RCC 7860 (cell line): ENCODE results near the gene FJX1.

Experiments used
- DNase-seq: peaks from one replicate; pipeline ENCODE4 v3.0.0-alpha.2; 2015; ENCODE audit warnings: low spot score
- FAIRE-seq: peaks from 2 replicates; lab custom pipeline; 2012; peaks lifted over from hg19 to GRCh38; lab: Jason Lieb, UNC

Gene FJX1, protein sequence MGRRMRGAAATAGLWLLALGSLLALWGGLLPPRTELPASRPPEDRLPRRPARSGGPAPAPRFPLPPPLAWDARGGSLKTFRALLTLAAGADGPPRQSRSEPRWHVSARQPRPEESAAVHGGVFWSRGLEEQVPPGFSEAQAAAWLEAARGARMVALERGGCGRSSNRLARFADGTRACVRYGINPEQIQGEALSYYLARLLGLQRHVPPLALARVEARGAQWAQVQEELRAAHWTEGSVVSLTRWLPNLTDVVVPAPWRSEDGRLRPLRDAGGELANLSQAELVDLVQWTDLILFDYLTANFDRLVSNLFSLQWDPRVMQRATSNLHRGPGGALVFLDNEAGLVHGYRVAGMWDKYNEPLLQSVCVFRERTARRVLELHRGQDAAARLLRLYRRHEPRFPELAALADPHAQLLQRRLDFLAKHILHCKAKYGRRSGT

GRCh38 chr11:35617687-35618496 is at the start of gene FJX1:
FJX1 (plus strand) TSS chr11:35618460; CDS start chr11:35618637, 177 bp downstream.
- DNase-seq (peak; percentile 86), FAIRE-seq (peak; percentile 44)

- no peak for DNase-seq
- no peak for FAIRE-seq
Measured at GRCh38 chr11:35571696-35572095, 46.6 kb upstream of the FJX1 start.

GRCh38 chr11:35579557-35580396 is 38.5 kb upstream of the FJX1 start:
- DNase-seq (peak; percentile 58), FAIRE-seq (peak; percentile 66)

DNA sequence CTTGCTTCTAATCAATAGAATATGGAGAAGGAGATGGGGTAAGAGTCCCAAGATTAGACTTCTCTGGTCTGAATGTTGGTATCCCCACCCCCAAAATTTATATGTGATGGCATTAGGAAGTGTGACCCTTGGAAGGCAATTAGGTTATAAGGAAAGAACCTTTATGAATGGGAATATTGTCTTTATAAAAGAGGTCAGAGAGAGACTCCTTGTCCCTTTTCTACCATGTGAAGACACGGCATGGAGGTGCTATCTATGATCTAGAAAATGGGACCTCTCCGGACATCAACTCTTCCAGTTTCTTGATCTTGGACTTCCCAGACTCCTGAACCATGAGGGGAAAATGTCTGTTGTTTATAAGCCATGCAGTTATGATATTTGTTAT is 37.9 kb upstream of the FJX1 start:
- DNase-seq: no peak

DNA sequence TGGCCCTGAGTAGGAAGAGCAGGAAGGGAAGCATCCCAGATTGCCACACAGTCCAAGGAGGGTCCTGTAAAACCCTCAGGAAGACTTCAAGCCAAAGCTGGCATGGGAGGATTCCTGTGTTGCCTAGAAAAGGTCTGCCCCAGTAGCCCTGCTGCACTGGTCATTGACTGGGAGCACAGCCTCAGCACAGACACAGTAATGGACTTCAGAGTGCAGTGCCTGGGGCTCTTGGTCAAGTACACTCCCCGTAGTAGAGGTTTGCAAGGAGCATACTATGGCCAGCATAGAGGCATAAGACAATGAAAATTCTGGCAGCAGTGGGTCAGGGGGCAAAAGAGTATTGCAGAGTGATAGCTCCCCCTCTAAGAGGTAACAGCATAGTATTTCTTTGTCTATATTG is 36.2 kb upstream of the FJX1 start:
- no peak for FAIRE-seq
- DNase-seq: no peak

More for the DNA sequence above, 37.9 kb upstream of the FJX1 start:
- no peak for FAIRE-seq

DNA sequence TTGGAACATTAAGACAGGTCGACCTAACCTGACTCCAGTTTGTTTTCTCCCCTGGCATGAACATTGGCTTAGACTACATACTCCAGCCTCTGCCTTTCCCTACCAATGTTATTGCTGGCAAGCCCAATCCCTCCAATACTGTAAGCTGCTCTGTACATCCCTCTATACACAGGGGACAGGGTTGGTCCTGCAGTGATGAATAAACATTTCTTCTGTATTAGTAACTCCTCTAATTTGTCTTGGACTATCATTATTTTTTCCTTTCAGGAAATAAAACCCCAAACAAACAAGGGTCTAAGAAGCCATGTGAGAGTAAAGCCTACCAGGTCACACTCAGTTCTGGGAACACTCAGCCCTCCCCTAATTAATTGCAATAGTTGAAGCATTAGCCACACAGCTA is 35.1 kb upstream of the FJX1 start:
- FAIRE-seq (no peak), DNase-seq (no peak)

DNA sequence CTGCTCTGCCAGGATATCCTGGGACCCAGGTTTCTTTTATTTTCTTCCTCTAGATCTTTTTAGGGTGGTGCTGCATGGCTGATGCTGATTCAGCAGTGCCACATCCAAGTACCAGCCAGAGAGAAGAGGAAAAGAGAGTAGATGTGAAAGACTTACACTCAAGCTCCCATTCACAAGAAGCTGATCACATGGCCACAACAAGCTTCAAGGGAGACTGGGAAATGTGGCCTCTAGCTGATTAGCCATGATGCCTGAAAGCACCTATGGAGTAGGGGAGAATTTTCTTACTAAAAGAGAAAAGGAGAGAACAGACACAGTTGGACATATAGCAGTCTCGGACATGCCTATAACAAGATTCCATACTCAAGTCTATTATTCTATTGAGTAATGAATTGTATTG is 34.4 kb upstream of the FJX1 start:
- FAIRE-seq (no peak), DNase-seq (no peak)

- peak; percentile 15 for DNase-seq
- FAIRE-seq: no peak
Measured at GRCh38 chr11:35584321-35584720, 33.9 kb upstream of the FJX1 start.

DNA sequence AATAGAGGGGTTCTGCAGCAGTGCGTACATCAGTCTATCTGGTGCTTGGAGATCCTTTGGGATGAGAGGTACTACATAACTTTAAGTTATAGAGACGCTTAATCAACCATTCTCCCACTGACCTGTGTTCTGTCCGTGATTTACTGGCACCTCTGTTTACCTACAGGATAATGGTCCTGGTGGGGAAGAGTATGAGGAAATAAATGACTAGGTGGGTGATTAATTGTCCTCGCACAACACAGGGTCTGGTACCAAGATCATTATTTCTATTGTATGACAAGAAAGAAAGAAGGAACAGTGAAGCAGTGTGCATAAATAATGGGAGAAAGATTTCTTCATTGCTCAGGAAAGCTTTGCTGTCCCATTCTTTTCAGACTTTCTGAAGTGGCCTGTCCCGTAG is 32.8 kb upstream of the FJX1 start:
- no peak for FAIRE-seq
- DNase-seq: no peak

GRCh38 chr11:35586222-35586621 is 32.0 kb upstream of the FJX1 start:
- DNase-seq: no peak
- no peak for FAIRE-seq

DNA sequence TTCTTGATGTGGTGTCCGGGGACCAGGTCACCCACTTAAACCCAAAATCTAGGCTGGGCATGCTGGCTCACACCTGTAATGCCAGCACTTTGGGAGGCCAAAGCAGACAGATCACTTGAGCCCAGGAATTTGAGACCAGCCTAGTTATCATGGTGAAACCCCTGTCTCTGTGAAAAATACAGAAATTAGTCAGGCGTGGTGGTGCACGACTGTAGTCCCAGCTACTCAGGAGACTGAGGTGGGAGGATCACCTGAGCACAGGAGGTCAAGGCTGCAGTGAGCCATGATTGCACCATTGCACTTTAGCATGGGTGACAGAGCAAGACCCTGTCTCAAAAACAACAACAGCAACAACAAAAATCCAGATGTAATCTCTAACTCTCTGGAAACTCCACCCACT is 30.3 kb upstream of the FJX1 start:
- no peak for FAIRE-seq
- no peak for DNase-seq

GRCh38 chr11:35588627-35589026 is 29.6 kb upstream of the FJX1 start:
- DNase-seq: no peak
- no peak for FAIRE-seq

DNA sequence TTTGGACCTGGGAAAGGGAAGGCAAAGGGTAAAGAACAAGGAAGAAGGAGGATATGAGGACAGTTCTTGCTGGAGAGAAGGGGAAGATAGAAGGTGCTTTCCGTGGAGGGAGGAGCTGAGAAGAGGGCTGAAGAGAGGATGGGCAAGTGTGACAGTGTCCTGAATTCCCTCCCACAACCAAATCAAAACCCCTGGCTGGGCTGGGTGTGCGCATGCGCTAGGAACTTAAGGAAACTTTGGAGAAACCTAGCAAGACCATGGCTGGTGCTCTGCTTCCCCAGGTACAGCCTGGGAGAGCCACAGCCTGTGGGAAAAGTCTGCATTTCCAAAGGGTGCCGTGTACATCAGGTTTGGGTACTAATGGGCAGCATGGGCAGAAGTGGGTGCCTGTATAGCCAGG is 29.0 kb upstream of the FJX1 start:
- FAIRE-seq: no peak
- DNase-seq: no peak

DNA sequence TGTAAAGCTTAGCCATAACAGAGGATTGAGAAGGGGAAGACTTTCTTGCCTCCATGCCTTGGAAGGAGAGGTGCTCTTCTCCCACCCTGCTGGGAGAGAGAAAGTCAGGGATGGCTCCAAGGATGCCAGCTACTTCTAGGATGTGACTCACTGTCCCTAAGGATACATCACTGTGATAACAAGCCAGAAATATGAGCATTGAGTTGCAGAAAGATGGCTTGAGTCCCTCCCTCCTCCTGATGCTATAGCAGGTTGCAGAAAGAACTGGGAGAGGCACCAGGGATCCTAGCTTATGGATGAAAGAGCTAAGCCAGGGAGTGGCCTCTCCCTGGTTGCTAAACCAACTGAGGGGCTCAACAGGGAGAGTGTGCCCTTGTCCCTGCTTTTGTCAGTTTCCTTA is 27.8 kb upstream of the FJX1 start:
- DNase-seq: peak; percentile 13
- no peak for FAIRE-seq

DNA sequence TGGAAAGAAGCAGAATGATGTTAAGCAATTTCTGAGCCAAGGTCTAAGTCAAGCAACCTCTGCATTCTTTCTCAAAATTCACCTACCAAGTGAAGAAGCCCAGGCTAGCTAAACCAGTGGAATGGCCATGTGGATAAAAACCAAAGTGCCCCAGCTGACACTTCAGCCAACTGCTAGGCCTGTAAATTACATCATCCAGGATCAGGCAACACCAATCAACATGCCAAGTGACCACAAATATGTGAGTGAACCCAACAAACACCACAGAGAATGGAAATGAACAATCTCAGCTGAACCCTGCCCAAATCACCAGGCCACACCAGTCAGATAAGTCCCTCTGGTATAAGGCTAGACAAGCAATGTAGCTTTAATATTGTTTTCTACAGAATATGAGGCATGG is 25.1 kb upstream of the FJX1 start:
- DNase-seq (peak; percentile 76), FAIRE-seq (peak; percentile 69)

DNA sequence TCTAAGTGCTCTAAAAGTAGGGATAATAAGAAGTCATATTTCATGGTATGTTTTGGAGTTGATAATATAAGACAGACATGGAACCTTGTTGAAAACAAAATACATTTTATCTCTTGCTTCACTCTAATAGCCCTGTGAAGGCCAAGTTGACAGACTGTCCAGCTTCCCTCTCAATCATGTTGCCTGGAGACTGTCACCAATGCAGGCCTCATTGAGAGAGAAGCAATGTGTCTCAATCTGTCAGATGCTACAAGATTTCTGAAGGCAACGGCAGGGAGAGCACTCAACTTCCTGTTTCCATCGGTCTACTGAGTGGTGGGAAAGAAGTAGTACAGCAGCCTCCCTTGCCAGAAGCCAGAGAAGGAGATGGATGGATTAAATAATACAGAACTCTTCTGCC is 23.6 kb upstream of the FJX1 start:
- FAIRE-seq (no peak), DNase-seq (no peak)

GRCh38 chr11:35598254-35599125 is 19.8 kb upstream of the FJX1 start:
- FAIRE-seq (peak; percentile 67), DNase-seq (peak; percentile 78)

- DNase-seq: no peak
- no peak for FAIRE-seq
Measured at GRCh38 chr11:35600331-35600838, 17.9 kb upstream of the FJX1 start.

DNA sequence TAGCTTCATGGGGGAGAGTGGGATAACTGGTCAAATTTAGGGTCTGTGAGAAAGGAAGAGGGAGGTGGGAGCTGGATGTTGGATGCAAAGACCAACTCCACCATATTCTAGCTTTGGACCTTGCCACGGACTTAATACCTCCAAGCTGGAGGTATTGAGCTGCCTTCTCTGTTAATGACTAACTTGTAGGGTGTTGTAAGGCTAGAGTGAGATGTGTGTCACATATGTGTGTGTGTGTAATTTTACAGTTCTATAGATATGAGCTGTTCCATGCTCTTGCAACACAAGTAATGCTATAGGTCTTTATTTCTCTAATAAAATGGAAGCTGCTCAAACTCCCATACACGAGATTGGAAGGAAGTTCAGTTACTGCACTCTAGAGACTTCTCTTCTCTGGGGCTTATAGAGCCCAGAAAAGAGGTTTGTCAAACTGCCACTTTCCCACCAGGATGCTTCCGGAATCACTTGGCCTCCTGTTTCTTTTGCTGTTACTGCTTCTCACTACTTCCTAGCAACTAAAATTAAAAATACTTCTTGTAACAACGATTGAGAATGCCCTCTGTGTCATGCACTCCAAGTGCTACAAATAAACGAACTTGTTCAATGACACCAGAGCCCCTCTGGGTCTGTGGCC is 16.0 kb upstream of the FJX1 start:
- DNase-seq: no peak
- no peak for FAIRE-seq

DNA sequence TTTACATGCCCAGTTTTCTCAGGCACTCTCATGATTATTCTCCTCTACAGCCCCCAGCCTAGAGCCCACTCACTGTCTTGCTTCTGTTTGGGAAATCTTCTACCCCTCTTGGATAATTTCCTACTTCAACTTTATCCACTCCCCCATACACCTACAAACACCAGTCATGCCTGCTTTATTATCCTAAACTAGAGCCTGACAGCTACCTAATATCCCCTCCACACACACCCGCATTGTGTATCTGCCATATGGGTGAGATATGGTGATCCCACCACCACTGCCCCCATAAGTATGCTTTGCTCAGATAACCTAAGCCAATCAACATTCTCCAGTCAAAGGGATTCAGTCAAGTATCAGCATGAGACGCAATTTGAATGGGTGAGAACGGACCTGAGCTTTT is 15.3 kb upstream of the FJX1 start:
- FAIRE-seq: no peak
- no peak for DNase-seq
